Heart left ventricle (tissue), 13 donors: ENCODE measurements around the gene MAK.
"Not testable (repeated sequence)": the region's sequence is repeated elsewhere in the genome, so short reads cannot be mapped to it uniquely, and the experiment has no call there.

Source experiments
- POLR2A ChIP-seq, 2 donors: fragments of 450-650 bp; IDR thresholded peaks; one replicate each; pipeline ENCODE4 v1.6.1; 2017; ENCODE audit warnings: antibody characterized with exemption in 2 of 2, mild to moderate bottlenecking in 2 of 2, moderate library complexity in 2 of 2
- TF ChIP-seq, protein P1 (sequence below), 12 donors: fragments of 200-600 bp; sonication (generic) in 4 of 12; IDR thresholded peaks; one replicate each; pipeline versions ENCODE4 v1.5.0 to v1.8.0; 2018 to 2022; ENCODE audit warnings: antibody characterized with exemption in 12 of 12, mild to moderate bottlenecking in 5 of 12
- donor health status: ischemic (EF 13 %, LVEDD 7.1; RV severe dilation, severe dysfunction).
- donor health status: DM: no; HTN: yes; CAD: no.
- donor health status: DM: no; HTN: no; CAD: no.
- donor health status: ischemic (EF 25% LVEDD 6.9; RV normal size, moderate dysfunction).
- donor health status: ischemic (EF 25% LVEDD 5.7; RV mildly dilated, moderate dysfunction).
- donor health status: ischemic (EF 35%, LVEDD 5.7; RV mildly dilated, moderate dysfunction).
- donor health status: nonischemic (EF 11% LVEDD 7.7; RV severe dilation, severe dysfunction).
- donor health status: DM: yes; HTN: yes; CAD: no.
- donor health status: PGD.
- donor health status: ischemic (EF 29% LVEDD 5.4; RV normal size, mild dysfunction).
- donor health status: nonischemic (EF 23%, LVEDD 6.1; RV moderate dilation, normal function).

DNA sequence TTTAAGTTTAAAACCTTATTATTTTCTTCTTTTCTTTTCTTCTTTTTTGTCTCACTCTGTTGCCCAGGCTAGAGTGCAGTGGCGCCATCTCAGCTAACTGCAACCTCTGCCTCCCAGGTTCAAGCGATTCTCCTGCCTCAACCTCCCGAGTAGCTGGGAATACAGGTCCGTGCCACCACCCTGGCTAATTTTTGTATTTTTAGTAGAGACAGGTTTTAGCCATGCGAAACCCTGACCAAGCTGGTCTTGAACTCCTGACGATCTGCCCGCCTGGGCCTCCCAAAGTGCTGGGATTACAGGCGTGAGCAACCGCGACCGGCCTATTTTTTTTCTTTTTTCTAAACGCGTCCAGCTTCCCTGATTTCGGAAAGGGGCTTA, 43.9 kb upstream of the MAK start:
- TF ChIP-seq, protein P1, sequence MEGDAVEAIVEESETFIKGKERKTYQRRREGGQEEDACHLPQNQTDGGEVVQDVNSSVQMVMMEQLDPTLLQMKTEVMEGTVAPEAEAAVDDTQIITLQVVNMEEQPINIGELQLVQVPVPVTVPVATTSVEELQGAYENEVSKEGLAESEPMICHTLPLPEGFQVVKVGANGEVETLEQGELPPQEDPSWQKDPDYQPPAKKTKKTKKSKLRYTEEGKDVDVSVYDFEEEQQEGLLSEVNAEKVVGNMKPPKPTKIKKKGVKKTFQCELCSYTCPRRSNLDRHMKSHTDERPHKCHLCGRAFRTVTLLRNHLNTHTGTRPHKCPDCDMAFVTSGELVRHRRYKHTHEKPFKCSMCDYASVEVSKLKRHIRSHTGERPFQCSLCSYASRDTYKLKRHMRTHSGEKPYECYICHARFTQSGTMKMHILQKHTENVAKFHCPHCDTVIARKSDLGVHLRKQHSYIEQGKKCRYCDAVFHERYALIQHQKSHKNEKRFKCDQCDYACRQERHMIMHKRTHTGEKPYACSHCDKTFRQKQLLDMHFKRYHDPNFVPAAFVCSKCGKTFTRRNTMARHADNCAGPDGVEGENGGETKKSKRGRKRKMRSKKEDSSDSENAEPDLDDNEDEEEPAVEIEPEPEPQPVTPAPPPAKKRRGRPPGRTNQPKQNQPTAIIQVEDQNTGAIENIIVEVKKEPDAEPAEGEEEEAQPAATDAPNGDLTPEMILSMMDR (IDR thresholded peaks at IDR 0.05): not testable (repeated sequence)
- TF ChIP-seq POLR2A (IDR thresholded peaks at IDR 0.05): not testable (repeated sequence)
